Measurements from ENCODE around the gene SCN3B. TPM values are rescaled to one million over a fixed set of nuclear protein-coding genes. Genes with fewer than 3 reads are reported as not detected.

SCN3B gene, protein sequence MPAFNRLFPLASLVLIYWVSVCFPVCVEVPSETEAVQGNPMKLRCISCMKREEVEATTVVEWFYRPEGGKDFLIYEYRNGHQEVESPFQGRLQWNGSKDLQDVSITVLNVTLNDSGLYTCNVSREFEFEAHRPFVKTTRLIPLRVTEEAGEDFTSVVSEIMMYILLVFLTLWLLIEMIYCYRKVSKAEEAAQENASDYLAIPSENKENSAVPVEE
- polyA plus RNA-seq (2012; ENCODE audit: insufficient read length, low read depth), result 0.38 TPM

DNA sequence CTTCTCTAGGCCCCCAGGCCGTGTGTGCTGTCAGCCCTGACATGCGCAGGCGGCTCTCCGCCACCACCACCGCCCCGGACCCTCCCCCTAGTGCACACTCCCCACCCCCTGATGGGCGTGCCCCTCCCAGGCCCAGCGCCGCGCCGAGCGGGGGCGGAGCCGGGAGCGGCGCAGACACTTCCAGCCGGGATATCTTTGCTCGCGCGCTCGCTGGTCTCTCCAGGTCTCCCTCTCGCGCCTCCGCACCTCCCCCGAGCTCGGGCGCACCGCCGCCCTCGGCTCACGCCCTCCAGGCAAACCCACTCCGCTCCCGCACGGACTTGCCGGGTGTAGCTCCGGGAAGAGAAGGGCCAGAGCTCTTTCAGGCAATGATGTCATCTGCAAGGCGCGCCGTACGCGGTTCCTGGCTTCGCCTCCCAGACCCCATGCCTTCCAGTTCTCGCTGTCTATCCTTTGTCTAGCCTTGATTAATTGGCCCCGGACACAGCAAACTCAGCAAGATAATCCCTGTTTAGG lies at the start of gene SCN3B:
SCN3B (minus strand) TSS at position 59 of the 516 bp plus-strand sequence. CDS start 823 bp downstream, outside the sequence.
- TF ChIP-seq REST (IDR thresholded peaks at IDR 0.05; ENCODE audit: insufficient read depth in 1 of 2, low read depth in 2 of 2, low read length in 2 of 2) (no peak), FOXP2 (optimal IDR thresholded peaks at IDR 0.05; ENCODE audit: borderline replicate concordance, extremely low read depth, extremely low read length, insufficient read depth) (no peak), POLR2AphosphoS5 (IDR thresholded peaks at IDR 0.05; ENCODE audit: low read depth, low read length) (no peak), TAF1 (IDR thresholded peaks at IDR 0.05; ENCODE audit: borderline replicate concordance, insufficient read depth, low read length) (no peak), SIN3A (IDR thresholded peaks at IDR 0.05; ENCODE audit: borderline replicate concordance, insufficient read depth, low read length) (no peak)

DNA sequence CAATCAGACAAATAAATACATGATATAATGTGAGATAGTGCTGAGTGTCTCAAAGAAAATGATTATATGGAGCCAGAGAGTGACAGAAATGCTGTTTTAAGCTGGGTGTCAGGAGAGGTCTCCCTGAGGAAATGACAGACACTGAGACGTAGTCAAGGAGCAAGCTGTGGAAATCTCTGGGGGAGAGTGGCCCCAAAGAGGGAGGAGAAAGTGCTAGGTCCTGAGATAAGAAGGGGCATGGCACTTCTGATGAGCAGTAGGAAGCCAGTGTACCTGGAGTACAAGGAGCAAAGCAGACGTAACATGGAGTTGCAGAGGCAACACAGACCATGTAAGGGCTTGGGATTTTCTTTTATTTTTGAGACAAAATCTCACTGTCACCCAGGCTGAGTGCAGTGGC lies 48.3 kb upstream of the SCN3B start:
- no peak for TF ChIP-seq REST (IDR thresholded peaks at IDR 0.05; ENCODE audit: insufficient read depth in 1 of 2, low read depth in 2 of 2, low read length in 2 of 2)
- no peak for TF ChIP-seq TAF1 (IDR thresholded peaks at IDR 0.05; ENCODE audit: borderline replicate concordance, insufficient read depth, low read length)
- TF ChIP-seq FOXP2 (optimal IDR thresholded peaks at IDR 0.05; ENCODE audit: borderline replicate concordance, extremely low read depth, extremely low read length, insufficient read depth), result no peak
- TF ChIP-seq SIN3A (IDR thresholded peaks at IDR 0.05; ENCODE audit: borderline replicate concordance, insufficient read depth, low read length), result no peak
- TF ChIP-seq POLR2AphosphoS5 (IDR thresholded peaks at IDR 0.05; ENCODE audit: low read depth, low read length), result no peak

- no peak for TF ChIP-seq REST (IDR thresholded peaks at IDR 0.05; ENCODE audit: insufficient read depth in 1 of 2, low read depth in 2 of 2, low read length in 2 of 2)
- TF ChIP-seq POLR2AphosphoS5 (IDR thresholded peaks at IDR 0.05; ENCODE audit: low read depth, low read length), result no peak
- TF ChIP-seq SIN3A (IDR thresholded peaks at IDR 0.05; ENCODE audit: borderline replicate concordance, insufficient read depth, low read length), result no peak
- TF ChIP-seq FOXP2 (optimal IDR thresholded peaks at IDR 0.05; ENCODE audit: borderline replicate concordance, extremely low read depth, extremely low read length, insufficient read depth), result no peak
- no peak for TF ChIP-seq TAF1 (IDR thresholded peaks at IDR 0.05; ENCODE audit: borderline replicate concordance, insufficient read depth, low read length)
Measured at GRCh38 chr11:123702139-123702538, 47.7 kb upstream of the SCN3B start.

GRCh38 chr11:123700772-123701171 lies 46.3 kb upstream of the SCN3B start:
- TF ChIP-seq REST (IDR thresholded peaks at IDR 0.05; ENCODE audit: insufficient read depth in 1 of 2, low read depth in 2 of 2, low read length in 2 of 2) (no peak), TAF1 (IDR thresholded peaks at IDR 0.05; ENCODE audit: borderline replicate concordance, insufficient read depth, low read length) (no peak), POLR2AphosphoS5 (IDR thresholded peaks at IDR 0.05; ENCODE audit: low read depth, low read length) (no peak), FOXP2 (optimal IDR thresholded peaks at IDR 0.05; ENCODE audit: borderline replicate concordance, extremely low read depth, extremely low read length, insufficient read depth) (no peak), SIN3A (IDR thresholded peaks at IDR 0.05; ENCODE audit: borderline replicate concordance, insufficient read depth, low read length) (no peak)
